ENCODE data around the gene PRF1. TPM values are rescaled to one million over a fixed set of nuclear protein-coding genes. Genes with fewer than 3 reads are reported as not detected.

Gene PRF1
- total RNA-seq, 2 donors from 2014 or later: not detected

DNA sequence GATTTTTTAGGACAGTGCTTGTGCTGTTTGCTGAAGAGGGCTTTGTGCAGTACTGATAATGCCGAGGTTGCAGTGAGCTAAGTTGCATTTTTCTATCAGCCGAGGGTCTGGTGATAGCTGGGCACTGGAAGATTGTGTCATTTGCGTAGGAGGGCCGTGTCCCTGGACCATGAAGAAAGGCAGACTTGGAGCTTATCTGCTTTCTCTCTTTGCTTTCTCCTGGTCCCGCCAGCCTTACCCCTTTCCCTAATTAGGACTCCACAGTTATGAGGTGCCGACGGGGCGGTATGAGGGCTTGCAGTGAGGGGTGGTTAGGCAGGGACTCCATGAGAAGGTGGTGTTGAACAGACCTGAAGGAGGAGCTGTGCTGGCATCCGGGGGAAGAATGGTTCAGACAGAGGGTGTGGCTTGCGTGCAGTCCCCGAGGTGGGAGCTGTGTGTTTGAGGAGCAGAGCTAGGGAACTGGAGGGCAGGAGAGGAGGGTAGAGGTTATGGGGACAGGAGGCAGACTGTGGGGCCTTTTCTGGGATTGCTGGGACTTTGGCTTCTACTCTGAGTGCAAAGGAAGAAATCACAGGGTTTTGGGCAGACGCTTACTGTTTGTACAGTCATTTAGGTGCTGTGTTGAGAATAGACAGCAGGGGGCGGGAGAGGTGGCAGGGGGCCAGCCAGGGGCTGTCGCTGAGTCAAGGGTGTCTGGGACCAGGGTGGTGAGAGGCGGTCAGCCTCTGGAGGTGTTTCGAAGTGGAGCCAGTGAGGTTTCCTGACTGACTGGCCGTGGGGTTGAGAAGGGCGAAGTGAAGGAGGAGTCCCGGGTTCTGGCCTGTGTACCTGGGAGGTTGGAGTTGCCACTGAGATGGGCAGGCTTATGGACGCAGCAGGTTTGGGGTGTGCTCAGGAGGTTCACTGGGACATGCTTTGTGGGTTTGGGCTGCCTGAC, 43.4 kb downstream of the PRF1 start:
- Mint-ChIP-seq H3K9me3 (no peaks in the 10 kb centered on the region), H3K27ac (peak overlapping the region; percentile 80), H3K36me3 (ENCODE audit: low read depth) (peaks cover 4% of the 10 kb centered on the region), H3K27me3 (ENCODE audit: insufficient read depth) (no peaks in the 10 kb centered on the region), H3K4me3 (no peak overlapping the region), H3K4me1 (peaks cover 14% of the 10 kb centered on the region)
- Histone ChIP-seq H3K36me3 (ENCODE audit: control insufficient read depth, insufficient read depth, low read length) (no peaks in the 10 kb centered on the region), H3K27me3 (ENCODE audit: control insufficient read depth, insufficient read depth, low read length, poor library complexity, severe bottlenecking) (no peaks in the 10 kb centered on the region), H3K27ac (ENCODE audit: low read depth, low read length) (no peak overlapping the region), H3K4me1 (ENCODE audit: control insufficient read depth, insufficient read depth, low read length) (no peaks in the 10 kb centered on the region), H3K9me3 (ENCODE audit: control insufficient read depth, low read length) (no peaks in the 10 kb centered on the region), H3K4me3 (ENCODE audit: low read length) (no peak overlapping the region), H3K9ac (ENCODE audit: extremely low read depth, low read length, poor library complexity, severe bottlenecking) (no peak overlapping the region)
- TF ChIP-seq, protein P1, sequence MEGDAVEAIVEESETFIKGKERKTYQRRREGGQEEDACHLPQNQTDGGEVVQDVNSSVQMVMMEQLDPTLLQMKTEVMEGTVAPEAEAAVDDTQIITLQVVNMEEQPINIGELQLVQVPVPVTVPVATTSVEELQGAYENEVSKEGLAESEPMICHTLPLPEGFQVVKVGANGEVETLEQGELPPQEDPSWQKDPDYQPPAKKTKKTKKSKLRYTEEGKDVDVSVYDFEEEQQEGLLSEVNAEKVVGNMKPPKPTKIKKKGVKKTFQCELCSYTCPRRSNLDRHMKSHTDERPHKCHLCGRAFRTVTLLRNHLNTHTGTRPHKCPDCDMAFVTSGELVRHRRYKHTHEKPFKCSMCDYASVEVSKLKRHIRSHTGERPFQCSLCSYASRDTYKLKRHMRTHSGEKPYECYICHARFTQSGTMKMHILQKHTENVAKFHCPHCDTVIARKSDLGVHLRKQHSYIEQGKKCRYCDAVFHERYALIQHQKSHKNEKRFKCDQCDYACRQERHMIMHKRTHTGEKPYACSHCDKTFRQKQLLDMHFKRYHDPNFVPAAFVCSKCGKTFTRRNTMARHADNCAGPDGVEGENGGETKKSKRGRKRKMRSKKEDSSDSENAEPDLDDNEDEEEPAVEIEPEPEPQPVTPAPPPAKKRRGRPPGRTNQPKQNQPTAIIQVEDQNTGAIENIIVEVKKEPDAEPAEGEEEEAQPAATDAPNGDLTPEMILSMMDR (conservative IDR thresholded peaks at IDR 0.05): peak; percentile 82
- 77 to 80% methylated on average over 12 to 20 of the region's 20 CpGs for WGBS, 2 experiments (ENCODE audit: insufficient coverage in 1 of 2, insufficient read length in 1 of 2)
- peak; percentile 89 for DNase-seq

DNA sequence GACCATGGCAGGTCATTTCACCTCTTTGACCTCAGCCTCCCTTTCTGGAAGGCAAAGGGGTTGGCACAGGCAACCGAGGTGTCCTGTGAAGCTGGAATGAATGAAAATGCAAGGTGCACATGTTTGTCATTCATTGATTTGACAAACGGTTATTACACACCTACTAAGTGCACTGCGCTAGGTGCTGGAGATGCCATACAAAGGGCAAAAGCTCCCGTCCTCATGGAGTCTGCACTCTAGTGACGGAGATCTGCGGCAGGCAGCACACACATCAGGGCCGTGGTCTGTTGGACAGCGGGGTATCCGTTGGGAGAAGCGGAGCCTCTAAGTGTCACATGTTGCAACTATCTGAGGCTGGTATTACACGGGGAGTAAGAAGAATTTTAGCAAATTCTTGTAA, 44.2 kb downstream of the PRF1 start:
- H3K27me3 Mint-ChIP-seq (ENCODE audit: insufficient read depth): no peaks in the 10 kb centered on the region
- Histone ChIP-seq H3K27ac (ENCODE audit: low read depth, low read length) (no peak overlapping the region), H3K4me1 (ENCODE audit: control insufficient read depth, insufficient read depth, low read length) (no peaks in the 10 kb centered on the region), H3K27me3 (ENCODE audit: control insufficient read depth, insufficient read depth, low read length, poor library complexity, severe bottlenecking) (no peaks in the 10 kb centered on the region), H3K9me3 (ENCODE audit: control insufficient read depth, low read length) (no peaks in the 10 kb centered on the region), H3K36me3 (ENCODE audit: control insufficient read depth, insufficient read depth, low read length) (peaks cover 3% of the 10 kb centered on the region), H3K9ac (ENCODE audit: extremely low read depth, low read length, poor library complexity, severe bottlenecking) (no peak overlapping the region), H3K4me3 (ENCODE audit: low read length) (no peak overlapping the region)
- H3K36me3 Mint-ChIP-seq (ENCODE audit: low read depth): peaks cover 11% of the 10 kb centered on the region
- DNase-seq: no peak
- TF ChIP-seq, protein P1 (conservative IDR thresholded peaks at IDR 0.05): no peak
- no peak overlapping the region for H3K27ac Mint-ChIP-seq
- WGBS, 2 experiments (ENCODE audit: insufficient coverage in 1 of 2, insufficient read length in 1 of 2): 92 to 97% methylated on average over 11 of the region's 11 CpGs
- H3K4me1 Mint-ChIP-seq: peaks cover 14% of the 10 kb centered on the region
- no peak overlapping the region for H3K4me3 Mint-ChIP-seq
- no peaks in the 10 kb centered on the region for H3K9me3 Mint-ChIP-seq

DNA sequence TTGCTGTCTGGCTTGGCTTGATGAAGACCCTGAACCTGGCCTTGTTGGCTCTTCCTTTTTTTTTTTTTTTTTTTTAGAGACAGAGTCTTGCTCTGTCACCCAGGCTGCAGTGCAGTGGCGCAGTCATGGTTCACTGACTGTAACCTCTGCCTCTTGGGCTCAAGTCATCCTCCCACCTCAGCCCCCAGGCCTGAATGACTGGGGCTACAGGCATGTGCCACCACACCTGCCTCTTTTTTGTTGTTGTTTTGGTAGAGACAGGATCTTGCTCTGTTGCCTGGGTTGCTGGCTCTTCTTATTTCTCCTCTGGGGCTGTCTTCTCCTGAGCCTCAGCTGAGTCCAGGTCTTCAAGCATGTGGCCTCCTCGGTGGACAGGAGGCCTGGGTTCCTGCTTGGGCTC, 44.7 kb downstream of the PRF1 start:
- Mint-ChIP-seq H3K36me3 (ENCODE audit: low read depth) (peaks cover 15% of the 10 kb centered on the region), H3K9me3 (no peaks in the 10 kb centered on the region), H3K27ac (no peak overlapping the region), H3K27me3 (ENCODE audit: insufficient read depth) (no peaks in the 10 kb centered on the region), H3K4me3 (no peak overlapping the region), H3K4me1 (peaks cover 14% of the 10 kb centered on the region)
- Histone ChIP-seq H3K36me3 (ENCODE audit: control insufficient read depth, insufficient read depth, low read length) (peaks cover 3% of the 10 kb centered on the region), H3K27me3 (ENCODE audit: control insufficient read depth, insufficient read depth, low read length, poor library complexity, severe bottlenecking) (no peaks in the 10 kb centered on the region), H3K4me3 (ENCODE audit: low read length) (no peak overlapping the region), H3K4me1 (ENCODE audit: control insufficient read depth, insufficient read depth, low read length) (no peaks in the 10 kb centered on the region), H3K9me3 (ENCODE audit: control insufficient read depth, low read length) (no peaks in the 10 kb centered on the region), H3K9ac (ENCODE audit: extremely low read depth, low read length, poor library complexity, severe bottlenecking) (no peak overlapping the region), H3K27ac (ENCODE audit: low read depth, low read length) (no peak overlapping the region)
- no peak for DNase-seq
- TF ChIP-seq, protein P1 (conservative IDR thresholded peaks at IDR 0.05): no peak
- WGBS, 2 experiments (ENCODE audit: insufficient coverage in 1 of 2, insufficient read length in 1 of 2): 62% methylated on average over 2 of the region's 2 CpGs
